HCT116 (cell line): ENCODE results near the gene PBLD.

ENCODE experiments used
- CEBPB ChIP-seq: IDR thresholded peaks from 2 replicates; pipeline ENCODE4 v1.6.1; 2012; ENCODE audit warnings: low read depth
- CTCF ChIP-seq, 3 experiments: fragments of 200-600 bp in 1 of 3; sonication (generic) in 1 of 3; IDR thresholded peaks in 2 of 3; conservative IDR thresholded peaks in 1 of 3; 2 replicates each; pipeline ENCODE4 v1.5.1; 2012 to 2017; ENCODE audit warnings: low read depth in 2 of 3, low read length in 2 of 3, antibody characterized with exemption in 1 of 3, borderline replicate concordance in 1 of 3, control low read depth in 1 of 3, mild to moderate bottlenecking in 1 of 3, mixed read lengths in 1 of 3, mixed run types in 1 of 3, moderate library complexity in 1 of 3; ENCODE audit not compliant: insufficient read depth in 1 of 3
- FOSL1 ChIP-seq: IDR thresholded peaks from 2 replicates; pipeline ENCODE4 v1.6.1; 2012; ENCODE audit warnings: low read depth
- JUND ChIP-seq: IDR thresholded peaks from 2 replicates; pipeline ENCODE4 v1.6.1; 2012
- MAX ChIP-seq: IDR thresholded peaks from 2 replicates; pipeline ENCODE4 v1.6.1; 2012
- POLR2AphosphoS5 ChIP-seq: IDR thresholded peaks from 2 replicates; pipeline ENCODE4 v1.6.1; 2011; ENCODE audit warnings: mild to moderate bottlenecking, low read depth, low read length, moderate library complexity
- RAD21 ChIP-seq: IDR thresholded peaks from 2 replicates; pipeline ENCODE4 v1.6.1; 2012; ENCODE audit warnings: low read depth, mild to moderate bottlenecking

- TF ChIP-seq CTCF (IDR thresholded peaks at IDR 0.05 in 2 of 3, conservative IDR thresholded peaks at IDR 0.05 in 1 of 3; ENCODE audit: borderline replicate concordance in 1 of 3, insufficient read depth in 1 of 3, low read depth in 2 of 3, low read length in 2 of 3) (no peak), CEBPB (no peak), MAX (no peak), FOSL1 (no peak), JUND (no peak), POLR2AphosphoS5 (no peak), RAD21 (no peak)
Observed at GRCh38 chr10:68239069-68239468, 93.7 kb downstream of the PBLD start.
